ENCODE results near the gene HPN. TPM values are rescaled to one million over a fixed set of nuclear protein-coding genes. Genes with fewer than 3 reads are reported as not detected.

HPN gene
- total and polyA plus RNA-seq, 2 donors (not counting 3 experiments of a cell fraction or from before 2014, with no cell fraction given), result 0.10 TPM; not detected in 1

DNA sequence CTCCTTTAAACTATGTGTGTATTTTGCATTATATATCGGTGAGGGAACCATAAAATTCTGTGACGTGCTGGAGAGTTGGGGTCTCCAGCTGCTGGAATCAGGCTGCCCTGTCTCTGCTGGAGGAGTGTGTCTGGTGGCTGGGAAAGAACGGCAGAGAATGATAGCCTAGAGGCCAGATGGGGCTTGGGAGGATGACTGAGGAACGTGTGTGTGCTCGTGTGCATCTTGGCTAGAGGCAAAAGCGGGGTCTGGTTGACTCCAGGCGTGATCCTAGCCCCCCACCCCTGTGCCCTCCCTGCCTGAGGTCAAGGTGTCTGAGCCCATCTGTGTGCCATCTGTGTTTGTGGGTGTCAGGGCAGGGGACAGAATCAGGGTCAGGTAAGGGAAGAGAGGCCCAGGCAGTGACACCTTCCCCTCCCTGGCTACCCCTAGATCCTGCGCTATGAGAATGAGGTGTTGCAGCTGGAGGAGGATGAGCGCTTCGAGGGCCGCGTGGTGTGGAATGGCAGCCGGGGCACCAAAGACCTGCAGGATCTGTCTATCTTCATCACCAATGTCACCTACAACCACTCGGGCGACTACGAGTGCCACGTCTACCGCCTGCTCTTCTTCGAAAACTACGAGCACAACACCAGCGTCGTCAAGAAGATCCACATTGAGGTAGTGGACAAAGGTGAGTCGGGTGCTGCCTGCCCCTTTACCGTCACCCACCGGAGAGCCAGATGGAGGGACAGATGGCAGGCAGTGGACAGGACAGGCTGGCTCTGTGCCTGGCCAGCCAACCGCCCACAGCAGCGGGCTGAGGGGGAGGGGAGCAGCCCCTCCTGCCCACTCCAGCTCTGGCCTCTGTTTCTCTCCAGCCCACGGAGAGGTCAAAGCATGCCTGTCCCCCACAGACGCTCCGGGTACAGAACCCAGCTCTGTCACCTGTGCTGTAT, 8.2 kb upstream of the HPN start:
- H3K27ac ChIP-seq (ENCODE audit: insufficient read depth, low read depth, low read length), result no peak overlapping the region
- dilution Hi-C loops (cut with MboI; ENCODE audit: extremely low pct_ligation_motif_present, low sequenced_read_pairs), result no loop called here
- H3K9ac ChIP-seq (replicated peaks; ENCODE audit: extremely low read depth, insufficient read depth, low read length), result no peak overlapping the region
- TF ChIP-seq JUN (IDR thresholded peaks at IDR 0.05; ENCODE audit: borderline replicate concordance, insufficient read depth, insufficient read length, low read depth) (no peak), POLR2A (IDR thresholded peaks at IDR 0.05; ENCODE audit: low read depth, low read length) (no peak), EZH2 (IDR thresholded peaks at IDR 0.05; ENCODE audit: borderline replicate concordance, low read depth, low read length, severe bottlenecking) (no peak), POLR2AphosphoS5 (IDR thresholded peaks at IDR 0.05; ENCODE audit: insufficient read depth, low read depth, low read length) (no peak), GATA2 (IDR thresholded peaks at IDR 0.05; ENCODE audit: insufficient read depth, insufficient read length, low read depth, low read length) (no peak), FOS (IDR thresholded peaks at IDR 0.05; ENCODE audit: borderline replicate concordance, insufficient read depth, low read length) (no peak), MYC (IDR thresholded peaks at IDR 0.05; ENCODE audit: low read depth, low read length) (no peak)
- TF ChIP-seq, protein P1, sequence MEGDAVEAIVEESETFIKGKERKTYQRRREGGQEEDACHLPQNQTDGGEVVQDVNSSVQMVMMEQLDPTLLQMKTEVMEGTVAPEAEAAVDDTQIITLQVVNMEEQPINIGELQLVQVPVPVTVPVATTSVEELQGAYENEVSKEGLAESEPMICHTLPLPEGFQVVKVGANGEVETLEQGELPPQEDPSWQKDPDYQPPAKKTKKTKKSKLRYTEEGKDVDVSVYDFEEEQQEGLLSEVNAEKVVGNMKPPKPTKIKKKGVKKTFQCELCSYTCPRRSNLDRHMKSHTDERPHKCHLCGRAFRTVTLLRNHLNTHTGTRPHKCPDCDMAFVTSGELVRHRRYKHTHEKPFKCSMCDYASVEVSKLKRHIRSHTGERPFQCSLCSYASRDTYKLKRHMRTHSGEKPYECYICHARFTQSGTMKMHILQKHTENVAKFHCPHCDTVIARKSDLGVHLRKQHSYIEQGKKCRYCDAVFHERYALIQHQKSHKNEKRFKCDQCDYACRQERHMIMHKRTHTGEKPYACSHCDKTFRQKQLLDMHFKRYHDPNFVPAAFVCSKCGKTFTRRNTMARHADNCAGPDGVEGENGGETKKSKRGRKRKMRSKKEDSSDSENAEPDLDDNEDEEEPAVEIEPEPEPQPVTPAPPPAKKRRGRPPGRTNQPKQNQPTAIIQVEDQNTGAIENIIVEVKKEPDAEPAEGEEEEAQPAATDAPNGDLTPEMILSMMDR (IDR thresholded peaks at IDR 0.05; ENCODE audit: extremely low read depth in 1 of 2, insufficient read depth in 1 of 2, low read depth in 1 of 2, low read length in 2 of 2), result no peak
- TF ChIP-seq, protein P2, sequence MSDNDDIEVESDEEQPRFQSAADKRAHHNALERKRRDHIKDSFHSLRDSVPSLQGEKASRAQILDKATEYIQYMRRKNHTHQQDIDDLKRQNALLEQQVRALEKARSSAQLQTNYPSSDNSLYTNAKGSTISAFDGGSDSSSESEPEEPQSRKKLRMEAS (IDR thresholded peaks at IDR 0.05; ENCODE audit: insufficient read depth, insufficient read length), result no peak
- peaks cover 16% of the 10 kb centered on the region for H3K4me1 ChIP-seq (ENCODE audit: control insufficient read depth, extremely low read depth, insufficient read depth, low read length)
- no TSS peak for BruUV-seq (replicated peaks)
- no peak overlapping the region for H3K4me2 ChIP-seq (ENCODE audit: insufficient read depth, low read length)
- H3K9me1 ChIP-seq (replicated peaks; ENCODE audit: control insufficient read depth, extremely low read depth, insufficient read depth, low read length), result no peaks in the 10 kb centered on the region
- no peaks in the 10 kb centered on the region for H3K9me3 ChIP-seq (replicated peaks; ENCODE audit: control insufficient read depth, insufficient read depth, low read length)
- no peak overlapping the region for H2AFZ ChIP-seq (ENCODE audit: low read depth, low read length)
- DNase-seq (ENCODE audit: low read depth, low spot score), result no peak
- H3K4me3 ChIP-seq (replicated peaks in 1 of 3; ENCODE audit: insufficient read depth in 1 of 3, low read depth in 1 of 3, low read length in 3 of 3), result no peak overlapping the region
- ChIA-PET POLR2A (no interaction called here), CTCF (no interaction called here)
- H3K27me3 ChIP-seq (ENCODE audit: control insufficient read depth in 2 of 2, insufficient read depth in 2 of 2, low read length in 2 of 2), result no peaks in the 10 kb centered on the region
- intact Hi-C loops (cut with micrococcal nuclease), result loop anchor here (5.0 to 10.0 kb wide), 2 partner anchors 61 to 231 kb away; partner anchors contain the start of gene USF2
- no peaks in the 10 kb centered on the region for H3K79me2 ChIP-seq (ENCODE audit: control insufficient read depth, insufficient read depth, low read length)
- H4K20me1 ChIP-seq (replicated peaks; ENCODE audit: control insufficient read depth, extremely low read depth, insufficient read depth, low read length), result no peaks in the 10 kb centered on the region
- FAIRE-seq, result no peak
- peaks cover 0 to 2% of the 10 kb centered on the region in 2 experiments for H3K36me3 ChIP-seq (ENCODE audit: control insufficient read depth in 2 of 2, extremely low read depth in 1 of 2, insufficient read depth in 2 of 2, low read length in 2 of 2)
